Measurements from ENCODE around the gene TACO1.

The TACO1 gene

DNA sequence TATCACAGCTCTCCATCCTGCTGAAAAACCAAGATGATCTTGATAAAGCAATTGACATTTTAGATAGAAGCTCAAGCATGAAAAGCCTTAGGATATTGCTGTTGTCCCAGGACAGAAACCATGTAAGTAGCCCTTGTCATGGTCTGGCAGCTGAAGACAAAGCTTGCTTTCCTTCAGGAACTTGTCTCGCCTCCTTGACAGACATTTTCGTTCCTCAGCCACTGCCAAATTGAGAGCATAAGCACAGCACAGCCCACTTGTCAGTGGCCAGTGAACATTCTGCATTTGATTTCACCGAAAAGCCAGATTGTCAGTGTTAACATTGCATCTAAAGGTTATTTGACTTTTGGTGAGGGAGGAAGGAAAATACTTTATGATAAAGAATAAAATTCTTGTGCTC, 57.1 kb downstream of the TACO1 start:
- Histone ChIP-seq H3K9me2 (replicated peaks; ENCODE audit: control insufficient read depth, low read length) (no peaks in the 10 kb centered on the region), H3K4me3 (ENCODE audit: low read length) (no peak overlapping the region), H3K27me3 (ENCODE audit: control insufficient read depth, low read length) (no peaks in the 10 kb centered on the region), H3F3A (ENCODE audit: control insufficient read depth, insufficient read depth) (no peaks in the 10 kb centered on the region; the same call in 1 of the 2 replicates), H3K36me3 (ENCODE audit: control insufficient read depth, low read length) (peaks cover 25% of the 10 kb centered on the region), H3K4me1 (ENCODE audit: control insufficient read depth, low read length) (peaks cover 4% of the 10 kb centered on the region; the same call in 1 of the 2 replicates), H4K20me1 (ENCODE audit: control insufficient read depth, insufficient read depth, low read depth, low read length) (no peaks in the 10 kb centered on the region), H3K27ac (ENCODE audit: low read depth, low read length) (no peak overlapping the region), H3K4me2 (ENCODE audit: low read length) (no peak overlapping the region), H3K79me2 (ENCODE audit: control insufficient read depth, low read length) (no peaks in the 10 kb centered on the region), H3K9me3 (ENCODE audit: control insufficient read depth, insufficient read depth, low read length) (no peaks in the 10 kb centered on the region)
- TF ChIP-seq CTCF (IDR thresholded peaks at IDR 0.05; ENCODE audit: low read depth, low read length, poor library complexity, severe bottlenecking): no peak
- no peak for TF ChIP-seq EZH2phosphoT487 (IDR thresholded peaks at IDR 0.05; ENCODE audit: borderline replicate concordance, low read length)
